Measurements from ENCODE around the gene IFI35. TPM values are rescaled to one million over a fixed set of nuclear protein-coding genes. Genes with fewer than 3 reads are reported as not detected.

IFI35 gene
- total RNA-seq, 3 donors from 2014 or later: 16.2 to 42.3 (median 31.0) TPM

DNA sequence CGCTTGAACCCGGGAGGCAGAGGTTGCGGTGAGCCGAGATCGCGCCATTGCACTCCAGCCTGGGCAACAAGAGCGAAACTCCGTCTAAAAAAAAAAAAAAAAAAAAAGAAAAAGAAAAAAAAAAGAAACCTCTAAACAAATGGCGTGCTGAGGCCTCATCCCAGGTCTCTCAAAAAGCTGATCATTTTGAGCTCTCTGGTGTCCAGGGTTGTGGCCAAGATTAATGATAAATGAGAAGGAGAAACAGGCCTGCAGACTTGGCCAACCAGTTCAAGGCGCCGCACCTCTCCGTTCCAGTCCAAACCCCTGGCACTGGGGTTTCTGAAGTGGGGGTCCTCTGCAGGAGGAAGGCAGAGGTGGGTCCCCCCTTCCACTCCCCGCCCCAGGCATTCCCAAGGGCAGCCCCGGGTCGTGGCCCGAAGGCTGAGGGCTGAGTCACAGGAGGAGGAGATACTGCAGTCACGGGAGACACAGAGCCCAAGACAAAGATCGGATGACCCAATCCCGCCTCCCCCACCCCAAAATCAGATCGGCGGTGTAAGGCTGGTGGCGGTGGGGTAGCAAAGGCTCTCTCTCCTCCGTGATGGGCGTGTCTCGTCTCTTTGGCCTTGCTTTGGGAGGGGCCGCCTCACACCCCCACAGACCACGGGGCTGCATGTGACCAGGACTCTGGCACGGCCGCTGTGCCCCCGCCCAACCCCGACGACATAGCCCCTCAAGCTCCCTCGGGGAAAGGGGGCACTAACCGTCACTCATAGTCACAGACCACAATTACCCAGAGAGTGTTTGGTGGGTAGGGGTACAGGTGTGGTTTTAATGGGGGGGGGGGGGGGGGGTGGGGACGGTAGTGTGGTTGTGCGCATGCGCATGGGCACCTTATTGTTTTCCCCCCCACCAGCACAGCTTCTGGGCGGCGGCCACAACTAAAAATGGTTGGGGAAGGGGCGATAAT, 14.5 kb downstream of the IFI35 start:
- DNase-seq (ENCODE audit: low spot score in 2 of 2): peak; percentile 77 to 78
- TF ChIP-seq POLR2AphosphoS5 (IDR thresholded peaks at IDR 0.05) (peak; percentile 70 to 81 (median 75)), POLR2A (IDR thresholded peaks at IDR 0.05) (peak; percentile 39)
- TF ChIP-seq, protein P1, sequence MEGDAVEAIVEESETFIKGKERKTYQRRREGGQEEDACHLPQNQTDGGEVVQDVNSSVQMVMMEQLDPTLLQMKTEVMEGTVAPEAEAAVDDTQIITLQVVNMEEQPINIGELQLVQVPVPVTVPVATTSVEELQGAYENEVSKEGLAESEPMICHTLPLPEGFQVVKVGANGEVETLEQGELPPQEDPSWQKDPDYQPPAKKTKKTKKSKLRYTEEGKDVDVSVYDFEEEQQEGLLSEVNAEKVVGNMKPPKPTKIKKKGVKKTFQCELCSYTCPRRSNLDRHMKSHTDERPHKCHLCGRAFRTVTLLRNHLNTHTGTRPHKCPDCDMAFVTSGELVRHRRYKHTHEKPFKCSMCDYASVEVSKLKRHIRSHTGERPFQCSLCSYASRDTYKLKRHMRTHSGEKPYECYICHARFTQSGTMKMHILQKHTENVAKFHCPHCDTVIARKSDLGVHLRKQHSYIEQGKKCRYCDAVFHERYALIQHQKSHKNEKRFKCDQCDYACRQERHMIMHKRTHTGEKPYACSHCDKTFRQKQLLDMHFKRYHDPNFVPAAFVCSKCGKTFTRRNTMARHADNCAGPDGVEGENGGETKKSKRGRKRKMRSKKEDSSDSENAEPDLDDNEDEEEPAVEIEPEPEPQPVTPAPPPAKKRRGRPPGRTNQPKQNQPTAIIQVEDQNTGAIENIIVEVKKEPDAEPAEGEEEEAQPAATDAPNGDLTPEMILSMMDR (IDR thresholded peaks at IDR 0.05): no peak
- no peaks in the 10 kb centered on the region for H3K36me3 ChIP-seq
- no peaks in the 10 kb centered on the region for H3K4me1 ChIP-seq
- intact Hi-C loops (cut with DNase I; ENCODE audit: low total_unique reads): loop anchor here (5.0 kb wide), 1 partner anchor 349 kb away; no protein-coding TSS in a partner anchor
- no peaks in the 10 kb centered on the region for H3K27me3 ChIP-seq
- peak overlapping the region; percentile 82 to 100 (median 90) for H3K4me3 ChIP-seq
- H3K27ac ChIP-seq: peak overlapping the region; percentile 90 to 97
- no peaks in the 10 kb centered on the region for H3K9me3 ChIP-seq

DNA sequence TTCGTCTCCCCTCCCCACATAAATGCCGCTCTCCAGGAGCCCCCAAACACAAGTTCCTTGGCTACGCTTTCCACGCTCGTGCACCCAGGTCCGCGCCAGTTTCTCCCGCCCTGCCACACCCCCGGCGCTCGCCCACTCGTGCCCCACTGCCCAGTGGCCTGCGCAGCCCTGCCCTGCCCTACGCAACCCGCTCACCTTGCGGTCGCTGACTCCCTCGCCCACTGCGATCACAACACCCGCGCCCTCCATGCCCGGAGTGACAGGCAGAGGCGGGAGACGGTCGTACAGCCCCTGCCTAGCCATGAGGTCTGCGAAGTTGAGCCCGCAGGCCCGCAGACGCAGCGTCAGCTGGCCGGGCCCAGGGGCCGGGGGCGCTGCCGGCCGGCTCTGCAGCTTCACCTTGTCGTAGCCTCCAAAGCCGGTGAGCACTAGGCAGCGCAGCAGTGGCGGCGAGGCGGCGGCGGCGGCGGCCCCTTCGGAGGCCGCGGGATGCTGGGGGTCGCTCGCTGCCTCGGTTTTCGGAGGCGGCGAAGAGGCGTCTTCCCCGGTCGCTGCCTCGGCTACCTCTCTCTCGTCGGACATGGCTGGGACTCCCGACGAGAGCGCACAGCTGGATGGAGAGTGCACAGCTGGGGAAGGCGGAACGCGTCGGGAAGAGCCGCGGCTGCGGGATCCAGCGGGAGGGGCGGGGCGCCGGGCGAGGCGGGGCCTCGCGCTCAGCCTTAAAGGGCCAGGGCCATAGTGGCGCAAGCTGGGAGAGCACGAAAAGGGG, 15.3 kb downstream of the IFI35 start, which contains the start of gene VAT1:
VAT1 (minus strand) TSS at position 645 of the 772 bp plus-strand sequence; CDS start at position 582, 63 bp downstream.
- Histone ChIP-seq H3K27me3 (no peaks in the 10 kb centered on the region), H3K27ac (peak within 1 kb of the TSS; percentile 90 to 97), H3K9me3 (no peaks in the 10 kb centered on the region), H3K4me1 (no peaks in the 10 kb centered on the region), H3K36me3 (no peaks in the 10 kb centered on the region), H3K4me3 (peak within 1 kb of the TSS; percentile 82 to 100 (median 90))
- intact Hi-C loops (cut with DNase I; ENCODE audit: low total_unique reads): loop anchor here (5.0 kb wide), 1 partner anchor 350 kb away; no protein-coding TSS in a partner anchor
- peak; percentile 66 to 76 for DNase-seq (ENCODE audit: low spot score in 2 of 2)
- TF ChIP-seq POLR2A (IDR thresholded peaks at IDR 0.05) (no peak), POLR2AphosphoS5 (IDR thresholded peaks at IDR 0.05) (peak in 2 of 3 donors; percentile 25 to 82)
- TF ChIP-seq, protein P1 (IDR thresholded peaks at IDR 0.05): no peak

DNA sequence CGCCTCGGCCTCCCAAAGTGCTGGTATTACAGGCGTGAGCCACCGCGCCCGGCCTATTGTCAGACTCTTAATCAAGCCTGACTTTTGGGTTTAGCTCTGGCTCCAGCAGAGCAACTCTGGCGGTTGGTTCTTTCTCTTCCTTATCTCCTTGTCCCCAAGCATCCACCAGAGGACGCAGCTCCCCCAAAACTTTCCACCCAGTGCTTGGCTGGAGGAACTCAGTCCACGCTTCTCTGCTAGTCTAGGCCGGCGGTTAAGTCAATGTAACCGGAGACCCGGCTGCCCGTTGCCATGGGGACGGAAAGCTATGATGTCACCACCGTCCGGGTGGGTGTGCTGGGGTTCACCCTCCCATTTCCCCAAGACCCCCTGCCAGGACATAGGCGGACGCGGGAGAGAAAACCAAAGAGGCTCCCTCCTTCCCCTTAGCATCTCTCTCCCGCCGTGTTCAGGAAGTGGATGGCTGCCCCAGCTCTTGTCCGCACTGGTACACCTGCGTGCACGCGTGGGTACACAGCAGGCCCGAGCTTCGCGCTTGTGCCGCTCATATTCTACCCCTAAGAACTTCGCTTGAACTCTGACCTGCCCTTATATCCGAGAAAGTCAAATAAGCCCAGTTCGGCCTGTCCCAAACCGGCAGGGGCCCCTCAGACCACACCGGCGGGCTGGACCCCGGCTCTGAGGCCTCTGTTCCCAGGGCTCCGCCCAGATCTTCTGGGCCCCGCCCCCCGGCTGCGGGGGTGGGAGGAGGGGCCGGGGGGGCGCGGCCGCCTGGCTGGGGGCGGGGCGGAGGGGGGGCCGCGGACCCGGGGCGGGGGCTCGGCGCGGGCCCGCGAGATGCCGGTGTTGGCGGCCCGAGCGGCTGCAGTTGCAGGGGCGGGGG, 18.1 kb downstream of the IFI35 start, which contains the start of gene RND2:
RND2 (plus strand) TSS at position 825 of the 883 bp plus-strand sequence. CDS start 117 bp downstream, outside the sequence.
- H3K9me3 ChIP-seq: no peaks in the 10 kb centered on the region
- no peaks in the 10 kb centered on the region for H3K27me3 ChIP-seq
- peak within 1 kb of the TSS; percentile 88 for H3K27ac ChIP-seq
- H3K4me1 ChIP-seq: no peaks in the 10 kb centered on the region
- peak; percentile 83 to 89 for DNase-seq (ENCODE audit: low spot score in 2 of 2)
- H3K4me3 ChIP-seq: peak within 1 kb of the TSS; percentile 43 to 70 (median 64)
- H3K36me3 ChIP-seq: no peaks in the 10 kb centered on the region
- TF ChIP-seq POLR2AphosphoS5 (IDR thresholded peaks at IDR 0.05) (peak; percentile 51 to 60 (median 57)), POLR2A (IDR thresholded peaks at IDR 0.05) (peak; percentile 35)
- TF ChIP-seq, protein P1 (IDR thresholded peaks at IDR 0.05): peak; percentile 71 to 76 (median 73)
- intact Hi-C loops (cut with DNase I; ENCODE audit: low total_unique reads): loop anchor here (5.0 kb wide), 1 partner anchor 352 kb away; no protein-coding TSS in a partner anchor

DNA sequence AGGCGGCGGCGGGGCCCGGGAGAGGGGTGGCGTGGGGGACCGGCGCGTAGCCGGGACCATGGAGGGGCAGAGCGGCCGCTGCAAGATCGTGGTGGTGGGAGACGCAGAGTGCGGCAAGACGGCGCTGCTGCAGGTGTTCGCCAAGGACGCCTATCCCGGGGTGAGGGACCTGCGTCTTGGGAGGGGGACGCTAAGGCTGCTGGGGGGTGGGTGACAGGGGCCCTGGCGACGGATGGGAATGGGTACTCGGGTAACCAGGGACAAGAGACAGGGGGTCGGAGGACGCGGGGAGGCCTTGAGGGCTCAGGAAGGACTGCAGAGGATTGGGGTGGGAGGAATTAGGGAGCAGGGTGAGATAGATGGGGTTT, 18.7 kb downstream of the IFI35 start:
- intact Hi-C loops (cut with DNase I; ENCODE audit: low total_unique reads): no loop called here
- no peak for TF ChIP-seq POLR2A (IDR thresholded peaks at IDR 0.05)
- TF ChIP-seq, protein P1 (IDR thresholded peaks at IDR 0.05): no peak
- no peak for TF ChIP-seq POLR2AphosphoS5 (IDR thresholded peaks at IDR 0.05)
- Histone ChIP-seq H3K27ac (peak overlapping the region; percentile 88), H3K4me1 (no peaks in the 10 kb centered on the region), H3K27me3 (no peaks in the 10 kb centered on the region), H3K36me3 (no peaks in the 10 kb centered on the region), H3K4me3 (peak overlapping the region; percentile 43 to 70 (median 64)), H3K9me3 (no peaks in the 10 kb centered on the region)
- no peak for DNase-seq (ENCODE audit: low spot score in 2 of 2)
